Stimulated activated CD4-positive, alpha-beta T cell treated with anti-CD3 and anti-CD28 coated beads, Interleukin-15, amount 100 ng/mL, for 1 hour (primary cell): Measurements from ENCODE around the gene DMBT1.
A peak's percentile ranks its signal among the peaks of the same experiment; 100 is the strongest.

Experiments used
- DNase-seq, 2 donors: peaks; one replicate each; pipeline ENCODE4 v3.0.0-alpha.2; 2020; ENCODE audit warnings: low read depth in 1 of 2, low spot score in 1 of 2

The DMBT1 gene

GRCh38 chr10:122560279-122560804, at the start of gene DMBT1:
Gene DMBT1, plus strand, starts transcription at chr10:122560754. Its CDS starts 17 bp downstream, at chr10:122560771.
- DNase-seq: no peak

GRCh38 chr10:122513053-122513452, 47.5 kb upstream of the DMBT1 start:
- DNase-seq: no peak

- DNase-seq: no peak
These were observed 46.3 kb upstream of the DMBT1 start for GRCh38 chr10:122514045-122514840.

GRCh38 chr10:122515022-122515424, 45.5 kb upstream of the DMBT1 start:
- DNase-seq: no peak

- DNase-seq: peak in 1 of 2 donors; percentile 17
These were observed 44.8 kb upstream of the DMBT1 start for GRCh38 chr10:122515588-122516231.

GRCh38 chr10:122516734-122517133, 43.8 kb upstream of the DMBT1 start:
- no peak for DNase-seq

GRCh38 chr10:122519144-122519543, 41.4 kb upstream of the DMBT1 start:
- DNase-seq: no peak

GRCh38 chr10:122519873-122520272, 40.7 kb upstream of the DMBT1 start:
- DNase-seq: no peak

GRCh38 chr10:122521011-122521410, 39.5 kb upstream of the DMBT1 start:
- no peak for DNase-seq

GRCh38 chr10:122524811-122525210, 35.7 kb upstream of the DMBT1 start:
- no peak for DNase-seq

GRCh38 chr10:122525788-122526187, 34.8 kb upstream of the DMBT1 start:
- no peak for DNase-seq

- no peak for DNase-seq
These were observed 33.7 kb upstream of the DMBT1 start for GRCh38 chr10:122526892-122527291.

GRCh38 chr10:122530177-122530576, 30.4 kb upstream of the DMBT1 start:
- DNase-seq: no peak

- no peak for DNase-seq
These were observed 29.3 kb upstream of the DMBT1 start for GRCh38 chr10:122531261-122531660.

- DNase-seq: no peak
These were observed 28.6 kb upstream of the DMBT1 start for GRCh38 chr10:122531939-122532338.

GRCh38 chr10:122532601-122533296, 27.8 kb upstream of the DMBT1 start:
- no peak for DNase-seq

- no peak for DNase-seq
These were observed 23.0 kb upstream of the DMBT1 start for GRCh38 chr10:122537545-122537944.

GRCh38 chr10:122541541-122542002, 19.0 kb upstream of the DMBT1 start:
- no peak for DNase-seq

- no peak for DNase-seq
These were observed 16.7 kb upstream of the DMBT1 start for GRCh38 chr10:122543676-122544445.

GRCh38 chr10:122544493-122544892, 16.1 kb upstream of the DMBT1 start:
- DNase-seq: no peak

- DNase-seq: no peak
These were observed 14.3 kb upstream of the DMBT1 start for GRCh38 chr10:122546242-122546641.
